Endometrial microvascular endothelial cells (primary cell): Measurements from ENCODE around the gene HGD. TPM values are rescaled to one million over a fixed set of nuclear protein-coding genes. Genes with fewer than 3 reads are reported as not detected.
"Not testable (repeated sequence)": the region's sequence is repeated elsewhere in the genome, so short reads cannot be mapped to it uniquely, and the experiment has no call there.

Experiments used
- in situ Hi-C: cut with HindIII; loops from 2 replicates; pipeline ENCODE4 v1.10.0; 2017; ENCODE audit warnings: low sequenced_read_pairs, low pct_unique_long_range_greater_than_20kb; ENCODE audit errors: inconsistent ontology term
- total RNA-seq: library from RNA; depleted of rRNA; stranded (reverse); fragments of >200 nt; gene quantifications from one replicate; pipeline ENCODE4 v1.2.3, GENCODE V29; 2015; ENCODE audit errors: inconsistent ontology term

Gene HGD
- total RNA-seq, 1 donor from 2014 or later = not detected

DNA sequence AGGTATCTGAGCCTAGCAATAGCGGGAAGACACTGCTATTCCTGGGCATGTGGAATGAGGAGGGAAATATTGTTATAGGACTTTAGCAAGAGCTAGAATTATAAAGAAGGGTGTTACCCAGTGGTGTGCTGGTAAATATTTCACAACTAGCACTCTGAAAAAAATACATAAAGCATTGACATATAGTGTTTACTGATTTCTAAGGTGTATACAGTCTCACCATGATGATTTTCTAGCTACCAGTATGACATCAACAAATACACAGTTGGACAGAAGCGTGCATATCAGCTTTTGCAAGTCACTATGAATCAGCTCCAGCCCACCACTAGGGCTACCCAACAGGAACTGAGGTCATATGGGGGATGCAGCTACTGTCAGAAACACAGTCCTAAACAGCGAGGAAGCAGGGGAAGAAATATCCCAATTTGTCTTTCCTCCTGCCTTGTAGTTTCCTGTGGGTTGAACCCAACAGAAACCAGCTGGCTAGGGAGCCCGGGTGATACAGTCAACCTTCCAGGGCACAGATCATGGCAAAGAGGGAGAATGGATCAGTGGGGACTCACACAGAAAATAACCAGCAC, 39.6 kb downstream of the HGD start:
- in situ Hi-C loops = no loop called here

DNA sequence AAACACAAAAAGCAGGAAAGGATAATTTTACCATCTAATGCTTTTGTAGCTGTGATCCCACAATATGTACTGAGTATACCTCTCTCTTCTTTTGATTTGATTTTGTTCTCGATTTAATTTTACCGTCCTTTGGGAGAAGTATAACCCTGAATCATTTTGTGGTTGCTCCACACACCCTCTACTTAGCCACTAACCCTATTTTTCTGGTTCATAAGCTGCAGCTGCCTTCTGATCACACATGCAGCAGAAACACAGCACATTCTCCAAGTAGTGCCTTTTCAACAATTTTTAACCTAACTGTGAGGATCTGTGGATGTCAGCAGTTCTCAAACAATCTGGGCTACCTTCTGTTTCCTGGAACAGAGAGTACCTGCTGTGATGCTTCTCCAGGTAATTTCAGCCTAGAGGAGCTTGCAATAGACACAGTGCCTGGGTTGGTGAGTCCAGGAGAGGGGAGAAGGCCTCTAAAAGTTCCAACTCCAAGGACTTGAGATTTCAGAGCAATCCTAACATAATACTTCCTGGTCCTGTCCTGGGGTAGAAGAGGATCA, 40.3 kb downstream of the HGD start:
- in situ Hi-C loops = no loop called here

DNA sequence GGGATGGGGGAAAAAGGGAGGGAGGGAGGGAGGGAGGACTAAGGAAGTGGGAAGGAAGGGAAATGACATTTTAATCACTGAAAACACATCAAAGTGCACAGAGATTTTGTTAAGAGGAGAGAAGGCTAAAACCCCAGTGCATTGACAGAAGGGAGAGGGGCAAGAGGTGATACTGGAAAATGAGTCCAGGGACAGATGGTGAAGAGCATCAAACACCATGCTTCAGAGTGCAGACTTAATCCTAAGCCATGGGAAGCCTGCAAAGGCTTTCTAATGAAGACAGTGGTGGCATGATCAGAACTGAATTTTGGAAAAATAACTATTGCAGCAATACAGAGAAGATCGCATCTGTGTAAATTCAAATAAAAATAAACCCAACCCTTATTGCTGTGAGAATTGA, 41.8 kb downstream of the HGD start:
- in situ Hi-C loops = no loop called here

DNA sequence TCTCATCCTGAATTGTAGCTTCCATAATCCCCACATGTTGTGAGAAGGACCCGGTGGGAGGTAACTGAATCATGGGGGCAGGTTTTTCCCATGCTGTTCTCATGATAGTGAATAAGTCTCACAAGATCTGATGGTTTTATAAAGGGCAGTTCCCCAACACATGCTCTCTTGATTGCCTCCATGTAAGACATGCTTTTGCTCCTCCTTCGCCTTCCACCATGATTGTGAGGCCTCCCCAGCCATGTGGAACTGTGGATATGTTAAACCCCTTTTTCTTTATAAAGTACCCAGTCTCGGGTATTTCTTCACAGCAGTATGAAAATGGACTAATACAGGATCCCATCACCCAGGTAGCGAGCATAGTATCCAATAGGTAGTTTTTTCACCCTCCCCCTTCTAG, 43.2 kb downstream of the HGD start:
- in situ Hi-C loops = not testable (repeated sequence)

DNA sequence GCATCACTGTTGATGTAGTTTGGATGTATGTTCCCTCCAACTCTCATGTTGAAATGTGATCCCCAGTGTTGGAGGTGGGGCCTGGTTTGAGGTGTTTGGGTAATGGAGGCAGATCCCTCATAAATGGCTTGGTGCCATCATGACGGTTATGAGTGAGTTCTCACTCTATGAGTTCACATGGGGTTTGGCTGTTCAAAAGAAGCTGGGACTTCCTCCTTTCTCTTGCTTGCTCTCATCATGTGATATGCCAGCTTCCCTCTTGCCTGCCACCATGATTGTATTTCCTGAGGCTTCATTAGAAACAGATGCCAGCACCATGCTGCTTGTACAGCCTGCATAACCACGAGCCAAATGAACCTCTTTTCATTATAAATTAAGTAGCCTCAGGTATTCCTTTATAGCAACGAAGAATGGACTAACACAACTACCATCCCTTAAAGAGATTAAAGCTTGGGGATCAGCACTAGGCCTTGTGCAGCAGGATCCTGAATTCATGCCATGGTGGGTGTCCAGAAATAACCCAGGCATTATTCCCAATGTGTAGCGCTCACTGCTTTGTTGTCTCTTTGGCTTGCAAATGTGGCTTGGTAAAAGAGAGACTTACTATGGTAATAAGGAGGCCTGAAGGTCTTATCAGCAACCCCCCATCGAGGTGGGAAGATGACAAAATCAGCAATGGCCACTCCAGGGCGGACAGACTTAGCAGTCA, 44.0 kb downstream of the HGD start:
- in situ Hi-C loops = no loop called here

DNA sequence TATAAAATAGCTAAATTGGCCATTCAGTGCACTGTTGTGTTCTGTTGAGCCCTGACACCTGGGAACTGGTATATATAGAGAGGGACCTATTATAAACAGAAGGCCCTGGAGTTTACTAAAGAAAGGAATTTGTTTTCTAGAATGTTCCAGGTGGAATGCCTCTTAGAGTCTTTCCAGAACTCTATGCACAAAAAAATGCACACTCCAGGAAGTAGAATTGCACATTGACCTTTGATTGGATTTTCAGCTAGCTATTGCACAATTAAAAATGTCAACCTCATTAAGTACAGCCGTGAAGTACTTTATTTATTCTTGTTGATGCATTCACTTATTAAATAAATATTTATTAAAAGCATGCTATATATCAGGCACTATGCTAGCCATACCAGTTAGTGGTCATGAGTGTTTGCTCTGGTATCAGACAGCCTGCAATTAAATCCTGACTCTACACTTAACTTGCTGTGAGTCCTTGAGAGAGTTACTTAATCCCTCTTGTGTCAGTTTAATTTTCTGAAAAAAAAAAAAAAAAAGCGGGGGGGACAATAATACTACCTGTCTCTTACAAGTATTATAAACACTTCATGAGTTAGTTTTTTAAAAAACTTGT, 45.1 kb downstream of the HGD start:
- in situ Hi-C loops = no loop called here

DNA sequence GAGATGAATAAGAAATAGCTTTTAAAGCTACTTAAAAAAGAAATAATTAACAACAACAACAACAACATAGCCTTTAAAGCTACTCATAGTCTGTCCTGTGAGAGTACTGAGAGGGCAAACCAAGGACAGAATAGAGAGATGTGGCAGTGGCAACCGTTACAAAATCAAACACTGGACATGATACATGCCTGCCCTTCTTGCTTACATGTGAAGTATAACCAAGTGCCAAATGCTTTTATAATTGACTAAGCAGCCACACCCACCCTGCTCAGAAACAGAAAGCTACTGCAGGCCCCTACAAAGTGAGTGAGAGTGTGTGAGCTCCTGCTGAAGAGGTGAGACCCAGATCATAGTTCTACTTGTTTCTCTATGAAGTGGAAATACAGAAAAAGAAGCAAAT, 47.5 kb downstream of the HGD start:
- in situ Hi-C loops = no loop called here

DNA sequence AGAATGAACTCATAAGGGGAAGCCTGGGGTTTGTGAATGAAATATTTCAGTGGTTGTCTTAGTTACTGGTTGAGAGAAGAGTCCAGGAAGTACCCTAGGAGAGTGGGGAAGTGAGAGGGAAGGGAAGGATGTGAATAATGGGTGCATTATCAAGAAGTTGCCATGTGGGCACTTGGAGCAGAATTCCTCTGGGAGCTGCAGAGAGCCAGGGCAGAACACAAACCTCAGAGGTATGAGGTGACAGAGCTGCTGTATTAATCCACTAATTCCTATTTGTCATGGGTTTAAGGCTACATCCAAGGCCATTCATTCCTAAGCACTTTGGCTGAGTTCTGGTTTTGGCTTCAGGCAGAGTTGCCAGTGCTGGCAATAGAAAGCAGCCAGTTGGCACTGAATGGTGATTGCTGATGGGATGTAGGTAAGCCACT, 56.9 kb downstream of the HGD start:
- in situ Hi-C loops = no loop called here

DNA sequence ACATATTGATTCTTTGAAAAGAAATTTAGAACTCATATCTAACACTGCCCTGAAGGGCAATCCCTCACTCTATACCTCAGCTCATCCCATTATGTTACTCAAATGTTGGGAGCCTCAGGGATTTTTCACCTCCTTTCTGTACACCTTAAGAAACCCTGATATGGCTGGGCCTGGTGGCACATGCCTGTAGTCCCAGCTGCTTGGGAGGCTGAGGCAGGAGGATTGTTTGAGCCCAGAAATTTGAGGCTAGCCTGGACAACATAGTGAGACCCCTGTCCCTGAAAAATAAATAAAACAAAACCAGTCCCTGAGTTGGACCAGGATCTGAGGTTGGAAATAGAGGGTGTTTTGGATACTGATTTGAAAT, 58.3 kb downstream of the HGD start:
- in situ Hi-C loops = no loop called here

DNA sequence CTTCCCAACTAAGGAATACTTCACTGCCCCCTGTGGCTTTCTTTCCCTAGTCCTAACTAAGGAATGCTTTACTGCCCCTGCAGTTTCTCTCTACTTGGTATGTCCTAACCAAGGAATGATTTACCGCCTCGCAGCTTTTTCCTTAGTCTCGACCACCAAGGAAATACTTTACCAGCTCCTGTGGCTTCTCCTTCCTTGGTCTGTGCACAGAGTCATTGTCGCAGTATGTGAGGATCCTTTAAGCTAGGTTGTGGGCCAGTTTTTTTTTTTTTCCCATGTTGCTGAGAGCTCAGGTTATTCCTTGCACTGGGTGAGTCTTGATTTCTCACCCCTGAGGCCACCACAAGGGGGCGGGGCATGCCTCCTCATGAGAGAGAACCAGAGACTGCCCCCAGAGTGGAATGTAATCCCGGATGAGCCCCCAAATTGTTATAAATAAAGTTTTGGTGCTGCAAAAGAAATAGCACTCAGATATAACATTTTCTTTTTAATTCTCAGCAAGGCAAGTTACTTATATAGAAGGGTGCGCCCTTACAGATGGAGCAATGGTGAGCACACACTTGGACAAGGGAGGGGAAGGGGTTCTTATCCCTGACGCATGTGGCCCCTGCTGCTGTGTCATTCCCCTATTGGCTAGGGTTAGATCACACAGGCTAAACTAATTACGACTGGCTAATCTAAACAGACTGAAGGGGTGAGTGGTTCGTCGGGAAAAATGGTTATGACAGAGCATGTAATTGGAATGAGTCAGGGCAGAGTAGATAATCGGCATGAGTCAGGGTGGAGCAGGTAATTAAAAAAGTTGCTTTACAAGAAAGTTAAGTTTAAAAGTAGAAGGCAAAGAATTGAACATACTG, 58.9 kb downstream of the HGD start:
- in situ Hi-C loops = no loop called here

DNA sequence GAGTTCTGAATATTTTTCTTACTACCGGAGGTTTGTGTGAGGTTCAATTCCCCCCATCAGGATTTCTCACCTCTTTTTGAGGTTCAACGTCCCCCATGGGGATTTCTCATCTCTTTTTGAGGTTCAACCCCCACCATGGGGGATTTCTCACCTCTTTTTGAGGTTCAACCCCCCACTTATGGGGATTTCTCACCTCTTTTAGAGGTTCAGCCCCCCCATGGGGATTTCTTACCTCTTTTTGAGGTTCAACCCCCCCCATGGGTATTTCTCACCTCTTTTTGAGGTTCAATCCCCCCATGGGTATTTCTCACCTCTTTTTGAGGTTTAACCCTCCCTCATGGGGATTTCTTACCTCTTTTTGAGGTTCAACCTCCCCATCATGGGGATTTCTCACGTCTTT, 59.6 kb downstream of the HGD start:
- in situ Hi-C loops = no loop called here

DNA sequence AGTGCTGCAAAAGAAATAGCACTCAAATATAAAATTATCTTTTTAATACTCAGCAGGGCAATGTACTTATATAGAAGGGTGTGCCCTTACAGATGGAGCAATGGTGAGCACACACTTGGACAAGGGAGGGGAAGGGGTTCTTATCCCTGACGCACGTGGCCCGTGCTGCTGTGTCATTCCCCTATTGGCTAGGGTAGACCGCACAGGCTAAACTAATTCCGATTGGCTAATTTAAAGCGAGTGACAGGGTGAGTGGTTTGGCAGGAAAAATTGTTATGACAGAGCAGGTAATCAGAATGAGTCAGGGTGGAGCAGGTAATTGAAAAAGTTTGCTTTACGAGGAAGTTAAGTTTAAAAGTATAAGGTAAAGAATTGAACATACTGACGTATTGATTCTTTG, 65.3 kb downstream of the HGD start:
- in situ Hi-C loops = not testable (repeated sequence)

DNA sequence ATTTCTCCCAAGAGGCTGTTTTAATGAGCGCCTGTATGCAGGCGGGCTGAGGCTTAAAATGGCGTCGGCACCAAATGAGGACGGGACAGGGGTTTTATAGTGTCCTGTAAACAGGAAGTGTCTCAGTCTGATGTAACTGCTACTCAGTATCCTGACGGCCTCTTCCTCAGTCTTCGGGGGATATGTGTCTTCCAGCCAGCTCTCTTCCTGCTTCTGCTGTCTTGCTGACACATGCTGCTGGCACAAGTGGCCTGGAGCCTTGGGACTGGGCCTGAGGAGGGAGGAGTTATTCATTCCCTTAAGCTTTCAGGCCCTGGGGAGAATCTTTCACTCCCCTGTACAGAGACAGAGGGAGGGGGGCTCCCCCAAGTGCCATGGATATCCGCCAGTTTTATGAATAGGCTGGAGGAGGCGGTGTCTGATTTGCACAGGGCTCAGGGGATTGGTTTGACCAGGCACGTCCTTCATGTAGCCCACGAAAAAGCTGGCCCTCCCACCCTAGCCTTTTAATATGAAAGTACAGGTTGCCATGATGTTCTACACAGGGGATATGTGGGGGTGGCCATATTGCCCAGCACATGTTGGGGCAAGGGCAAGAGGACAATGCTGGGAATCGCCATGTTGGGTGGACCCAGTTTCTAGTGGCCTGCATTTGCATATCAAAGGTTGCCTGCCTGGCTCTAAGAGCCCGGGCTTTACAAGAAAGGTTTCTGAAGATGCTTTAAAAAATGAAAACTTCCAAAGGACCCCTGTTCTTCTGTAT, 66.0 kb downstream of the HGD start:
- in situ Hi-C loops = no loop called here

DNA sequence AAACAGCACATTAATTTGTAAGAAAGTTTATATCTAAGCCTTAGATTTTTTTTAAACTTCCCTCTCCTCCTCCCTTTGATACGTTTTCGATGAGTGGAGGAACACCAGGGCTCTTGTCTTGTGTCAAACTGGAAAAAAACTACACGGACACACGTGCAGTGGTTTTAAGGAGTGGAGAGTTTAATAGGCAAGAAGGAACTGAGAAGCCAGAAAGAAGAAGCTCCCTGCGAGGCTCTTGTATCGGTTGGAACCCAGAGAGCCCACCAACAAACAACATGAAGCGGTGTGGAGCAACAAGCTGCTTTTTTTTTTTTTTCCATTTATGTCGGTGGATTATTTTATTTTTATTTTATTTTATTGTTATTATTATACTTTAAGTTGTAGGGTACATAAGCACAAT, 67.3 kb downstream of the HGD start:
- in situ Hi-C loops = no loop called here

DNA sequence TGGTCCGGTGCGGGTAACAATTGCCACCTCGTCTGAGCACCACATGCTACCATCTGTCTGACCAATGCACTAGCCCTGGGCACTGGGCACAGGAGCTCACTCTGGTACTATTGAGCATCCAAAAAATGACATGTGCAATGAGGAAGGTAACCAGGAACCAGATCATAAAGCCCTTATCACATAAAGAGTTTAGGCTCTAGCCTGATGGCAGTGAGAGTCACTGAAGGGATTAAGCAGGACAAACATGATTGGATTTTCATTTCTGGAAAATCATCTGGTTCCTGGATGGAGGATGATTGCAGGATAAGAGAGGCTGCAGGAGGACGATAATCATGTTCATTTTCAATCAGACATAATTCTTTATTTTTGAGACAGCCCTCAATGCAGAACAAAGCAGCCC, 73.5 kb downstream of the HGD start:
- in situ Hi-C loops = no loop called here

DNA sequence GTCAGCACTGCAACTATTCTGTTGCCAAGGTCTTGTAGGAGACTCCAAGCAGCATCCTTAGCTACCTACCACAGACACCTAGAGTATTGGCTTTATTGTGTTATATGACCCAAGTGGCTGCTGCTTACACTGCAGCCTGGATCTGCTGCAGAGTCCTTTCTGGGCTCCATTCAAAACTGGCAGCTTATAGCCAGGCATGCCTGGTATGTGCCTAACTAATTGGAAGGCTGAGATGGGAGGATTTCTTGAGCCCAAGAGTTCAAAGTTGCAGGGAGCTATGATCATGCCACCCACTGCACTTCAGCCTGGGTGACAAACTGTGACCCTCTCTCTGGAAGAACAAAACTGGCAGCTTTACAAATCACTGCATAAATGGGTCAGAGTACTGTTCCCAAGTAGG, 77.3 kb downstream of the HGD start:
- in situ Hi-C loops = no loop called here

DNA sequence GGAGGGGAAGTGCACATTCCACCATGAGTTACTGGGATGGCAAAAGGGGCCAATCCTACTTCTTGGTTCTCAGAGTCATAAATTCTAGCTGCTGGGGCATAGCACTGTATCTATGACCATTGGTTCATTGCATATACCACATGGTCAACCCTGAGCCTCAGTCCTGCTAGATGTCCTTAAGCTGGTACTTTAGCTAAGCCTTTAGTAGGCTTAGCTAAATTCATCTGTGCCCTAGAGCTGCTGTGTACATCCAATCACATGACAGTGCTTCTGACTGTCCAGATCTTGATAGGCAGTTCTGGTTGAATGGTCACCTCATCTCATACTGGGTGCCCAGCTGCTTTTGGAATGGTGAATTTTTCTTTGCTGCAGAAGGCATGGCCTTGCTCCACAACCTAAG, 77.7 kb downstream of the HGD start:
- in situ Hi-C loops = no loop called here

DNA sequence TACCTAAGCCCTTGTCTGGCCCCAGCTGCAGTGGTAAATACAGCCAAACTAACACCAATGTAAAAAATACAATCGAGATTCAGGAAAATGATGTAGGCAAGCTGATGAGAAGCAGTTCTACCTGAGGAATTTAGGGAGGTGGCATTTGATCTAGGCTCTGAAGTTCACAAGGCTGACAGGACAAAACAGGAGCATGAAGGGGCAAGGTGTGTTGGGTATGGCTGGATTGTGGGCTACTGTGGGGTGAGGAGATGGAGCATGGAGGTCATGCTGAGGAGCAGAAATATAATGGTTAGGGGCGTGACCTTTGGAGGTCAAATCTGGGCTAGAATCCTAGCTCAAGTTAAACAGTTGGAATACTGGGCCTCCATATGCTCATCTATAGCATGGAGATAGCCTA, 79.4 kb downstream of the HGD start:
- in situ Hi-C loops = no loop called here

DNA sequence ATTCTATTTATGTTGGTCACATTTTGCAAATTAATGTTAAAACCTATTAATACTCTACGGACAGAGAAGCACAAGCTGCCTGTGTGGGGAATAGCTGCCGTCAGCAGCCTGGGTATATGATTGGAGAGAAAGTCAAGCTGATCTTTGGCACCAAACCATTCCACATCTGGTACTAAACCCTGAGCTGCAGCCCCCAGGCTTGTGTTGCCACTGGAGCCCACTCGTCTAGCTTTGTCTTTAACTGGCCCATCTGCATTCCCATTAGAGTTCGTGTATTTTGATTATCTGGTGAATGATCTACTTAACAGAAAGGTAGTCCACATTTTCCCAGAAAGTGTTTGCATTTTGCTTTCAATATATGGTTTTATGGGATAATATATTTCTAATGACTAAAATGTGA, 80.5 kb downstream of the HGD start:
- in situ Hi-C loops = no loop called here
